GM21423 (cell line): ENCODE data around the gene DHTKD1.

ENCODE experiments used
- ATAC-seq: cut with Tn5 transposase; IDR thresholded peaks from one replicate; pipeline ENCODE4 v1.9.1; 2021; ENCODE audit warnings: mild to moderate bottlenecking, moderate library complexity; ENCODE audit not compliant: unreplicated experiment

The DHTKD1 gene

GRCh38 chr10:12068449-12069269 is at the start of gene DHTKD1:
TSS of gene DHTKD1 (plus strand) at chr10:12068954. CDS start at chr10:12069034, 80 bp downstream.
- peak; percentile 97 for ATAC-seq

GRCh38 chr10:12019283-12019971 is 49.3 kb upstream of the DHTKD1 start:
- ATAC-seq, result no peak

- ATAC-seq, result no peak
Observed at GRCh38 chr10:12020574-12020973, 48.2 kb upstream of the DHTKD1 start.

- no peak for ATAC-seq
Observed at GRCh38 chr10:12022580-12023257, 46.0 kb upstream of the DHTKD1 start.

GRCh38 chr10:12025591-12025990 is 43.2 kb upstream of the DHTKD1 start:
- no peak for ATAC-seq

GRCh38 chr10:12027539-12027938 is 41.2 kb upstream of the DHTKD1 start:
- peak; percentile 98 for ATAC-seq

- no peak for ATAC-seq
Observed at GRCh38 chr10:12031404-12031803, 37.4 kb upstream of the DHTKD1 start.

GRCh38 chr10:12036073-12036655 is 32.6 kb upstream of the DHTKD1 start:
- no peak for ATAC-seq

- peak; percentile 2 for ATAC-seq
Observed at GRCh38 chr10:12041766-12042408, 26.9 kb upstream of the DHTKD1 start.

GRCh38 chr10:12042409-12042796 is 26.4 kb upstream of the DHTKD1 start:
- ATAC-seq, result peak; percentile 5

GRCh38 chr10:12042797-12043651 is 25.7 kb upstream of the DHTKD1 start, which contains the start of gene UPF2:
TSS of gene UPF2 (minus strand) at chr10:12042809. CDS start at chr10:12035423, 7,386 bp downstream.
- peak; percentile 55 for ATAC-seq

- ATAC-seq, result no peak
Observed at GRCh38 chr10:12045596-12045995, 23.2 kb upstream of the DHTKD1 start.

GRCh38 chr10:12048547-12048946 is 20.2 kb upstream of the DHTKD1 start:
- no peak for ATAC-seq

- ATAC-seq, result no peak
Observed at GRCh38 chr10:12050528-12050927, 18.2 kb upstream of the DHTKD1 start.

GRCh38 chr10:12051241-12051640 is 17.5 kb upstream of the DHTKD1 start:
- no peak for ATAC-seq

GRCh38 chr10:12055732-12056131 is 13.0 kb upstream of the DHTKD1 start:
- ATAC-seq, result no peak

- no peak for ATAC-seq
Observed at GRCh38 chr10:12056748-12057147, 12.0 kb upstream of the DHTKD1 start.

GRCh38 chr10:12061124-12061523 is 7.6 kb upstream of the DHTKD1 start:
- ATAC-seq, result no peak

- no peak for ATAC-seq
Observed at GRCh38 chr10:12062754-12063482, 5.8 kb upstream of the DHTKD1 start.
